Superior temporal gyrus (tissue), 1 donor: Measurements from ENCODE around the gene RBMX.
"Not testable (repeated sequence)": the region's sequence is repeated elsewhere in the genome, so short reads cannot be mapped to it uniquely, and the experiment has no call there.

ENCODE experiments used
- DNase-seq: peaks from one replicate; pipeline ENCODE4 v3.0.0-alpha.2; 2016; ENCODE audit errors: extremely low spot score

The RBMX gene

GRCh38 chrX:136878423-136878822 is 2.1 kb downstream of the RBMX start:
- DNase-seq: no peak

- DNase-seq: not testable (repeated sequence)
Measured at GRCh38 chrX:136874114-136874513, 6.4 kb downstream of the RBMX start.

GRCh38 chrX:136873210-136873609 is 7.3 kb downstream of the RBMX start:
- DNase-seq: not testable (repeated sequence)

GRCh38 chrX:136872091-136872700 is 8.3 kb downstream of the RBMX start:
- no peak for DNase-seq

- no peak for DNase-seq
Measured at GRCh38 chrX:136870064-136870463, 10.5 kb downstream of the RBMX start.

DNA sequence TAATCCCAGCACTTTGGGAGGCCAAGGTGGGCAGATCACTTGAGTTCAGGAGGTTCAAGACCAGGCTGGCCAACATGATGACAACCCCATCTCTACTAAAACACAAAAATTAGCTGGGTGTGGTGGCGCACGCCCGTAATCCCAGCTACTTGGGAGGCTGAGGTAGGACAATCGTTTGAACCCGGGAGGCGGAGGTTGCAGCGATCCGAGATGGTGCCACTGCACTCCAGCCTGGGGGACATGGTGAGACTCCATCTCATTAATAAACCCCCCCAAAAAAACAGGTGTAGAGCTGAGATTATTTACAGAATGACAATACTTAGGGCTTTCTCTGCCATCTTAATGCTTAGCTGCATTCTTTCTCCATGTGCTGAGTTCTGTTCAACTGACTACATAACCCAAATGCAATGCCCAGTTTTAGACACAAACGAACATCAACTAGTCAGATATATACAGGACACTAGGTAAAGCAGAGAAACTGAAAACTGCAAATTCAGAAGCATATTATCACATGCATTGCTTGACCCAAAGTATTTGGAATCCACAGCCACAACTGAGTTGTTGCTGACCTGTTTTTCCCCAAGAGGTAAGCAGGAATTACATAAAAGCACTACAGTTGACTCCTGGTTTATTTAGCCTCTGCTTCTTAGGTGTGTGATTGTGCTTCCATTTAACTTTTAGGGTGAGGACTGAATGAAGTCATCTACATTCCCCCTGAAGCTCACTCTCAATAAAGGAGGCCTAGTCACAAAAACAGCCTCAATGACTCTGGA is 12.1 kb downstream of the RBMX start:
- no peak for DNase-seq

GRCh38 chrX:136867518-136867917 is 13.0 kb downstream of the RBMX start:
- no peak for DNase-seq

- no peak for DNase-seq
Measured at GRCh38 chrX:136867096-136867491, 13.4 kb downstream of the RBMX start.

GRCh38 chrX:136866337-136867095 is 14.0 kb downstream of the RBMX start:
- DNase-seq: no peak

DNA sequence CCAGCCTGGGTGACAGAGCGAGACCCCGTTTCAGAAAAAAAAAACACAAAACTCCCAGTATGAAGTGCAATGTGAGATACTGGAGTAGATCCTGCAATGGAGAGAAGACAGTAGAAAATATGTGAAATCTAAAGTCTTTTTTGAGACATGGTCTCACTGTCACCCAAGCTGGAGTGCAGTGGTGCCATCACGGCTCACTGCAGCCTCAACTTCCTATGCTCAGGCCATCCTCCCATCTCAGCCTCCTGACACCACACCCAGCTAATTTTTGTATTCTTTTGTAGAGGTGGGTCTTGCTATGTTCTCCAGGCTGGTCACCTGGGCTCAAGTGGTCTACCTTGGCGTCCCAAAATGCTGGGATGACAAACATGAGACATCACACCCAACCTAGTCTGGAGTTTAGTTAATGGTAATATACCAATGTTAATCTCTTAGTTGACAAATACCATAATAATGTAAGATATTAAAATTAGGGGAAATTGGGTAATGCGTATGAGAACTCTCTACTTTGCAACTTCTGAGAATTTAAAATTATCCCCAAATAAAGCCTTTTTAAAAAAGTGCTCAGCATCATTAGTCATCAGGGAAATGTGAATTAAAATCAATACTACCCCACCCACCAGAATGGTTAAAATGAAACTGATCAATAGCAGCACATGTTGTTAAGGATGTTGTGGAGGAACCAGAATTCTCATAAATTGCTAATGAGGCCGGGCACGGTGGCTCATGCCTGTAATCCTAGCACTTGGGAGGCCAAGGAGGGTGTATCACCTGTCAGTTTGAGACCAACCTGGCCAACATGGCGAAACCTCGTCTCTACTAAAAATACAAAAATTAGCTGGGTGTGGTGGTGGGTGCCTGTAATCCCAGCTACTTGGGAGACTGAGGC is 15.0 kb downstream of the RBMX start:
- no peak for DNase-seq

DNA sequence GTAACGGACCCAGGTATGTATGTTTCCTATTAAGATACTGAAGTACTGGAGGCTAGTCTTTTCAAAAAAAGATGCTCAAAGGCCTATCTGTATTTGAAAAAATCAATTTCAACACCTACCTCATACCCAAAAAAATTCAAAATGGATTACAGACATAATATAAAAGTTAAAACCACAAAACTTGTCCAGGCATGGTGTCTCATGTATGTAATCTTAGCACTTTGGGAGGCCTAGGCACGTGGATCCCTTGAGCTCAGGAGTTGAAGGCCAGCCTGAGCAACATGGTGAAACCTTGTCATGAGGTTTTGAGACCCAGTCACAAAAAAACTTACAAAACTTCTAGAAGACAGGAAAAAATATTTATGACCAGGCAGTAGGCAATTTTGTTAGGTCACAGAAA is 16.7 kb downstream of the RBMX start:
- no peak for DNase-seq

DNA sequence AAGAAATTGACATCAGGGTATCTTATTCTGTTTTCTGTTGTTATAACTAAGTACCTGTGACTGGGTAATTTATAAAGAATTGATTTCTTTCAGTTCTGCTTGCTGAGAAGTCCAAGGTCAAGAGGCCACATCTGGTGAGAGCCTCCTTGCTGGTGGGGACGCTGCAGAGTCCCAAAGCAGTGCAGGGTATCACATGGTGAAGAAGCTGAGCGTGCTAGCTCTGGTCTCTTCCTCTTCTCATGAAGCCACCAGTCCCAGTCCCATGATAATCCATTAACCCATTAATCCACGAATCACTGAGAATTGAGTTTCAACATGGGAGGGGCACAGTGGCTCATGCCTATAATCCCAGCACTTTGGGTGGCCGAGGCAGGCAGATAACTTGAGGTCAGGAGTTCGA is 18.0 kb downstream of the RBMX start:
- no peak for DNase-seq

DNA sequence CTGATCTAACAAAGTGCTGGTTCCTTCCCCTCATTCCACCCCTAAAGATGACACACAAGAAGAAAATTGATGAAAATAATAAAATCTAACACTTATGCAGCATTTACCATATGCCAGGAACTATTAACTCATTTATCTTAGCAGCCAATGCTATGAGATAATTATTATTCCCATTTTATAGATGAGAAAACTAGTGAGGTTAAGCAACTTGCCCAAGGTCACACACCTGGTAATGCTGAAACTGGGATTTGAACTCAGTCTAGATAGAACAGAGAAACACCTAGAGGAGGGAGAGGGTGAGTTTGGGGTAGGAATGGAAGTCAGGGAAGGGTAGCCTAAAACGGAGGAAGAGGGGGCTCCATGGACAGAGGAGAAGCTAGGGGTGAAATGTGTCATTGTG is 18.6 kb downstream of the RBMX start:
- no peak for DNase-seq

GRCh38 chrX:136858007-136858756 is 22.3 kb downstream of the RBMX start:
- DNase-seq: no peak

GRCh38 chrX:136856551-136856950 is 24.0 kb downstream of the RBMX start:
- DNase-seq: no peak

- DNase-seq: no peak
Measured at GRCh38 chrX:136856050-136856449, 24.5 kb downstream of the RBMX start.

- no peak for DNase-seq
Measured at GRCh38 chrX:136851526-136851925, 29.0 kb downstream of the RBMX start.

DNA sequence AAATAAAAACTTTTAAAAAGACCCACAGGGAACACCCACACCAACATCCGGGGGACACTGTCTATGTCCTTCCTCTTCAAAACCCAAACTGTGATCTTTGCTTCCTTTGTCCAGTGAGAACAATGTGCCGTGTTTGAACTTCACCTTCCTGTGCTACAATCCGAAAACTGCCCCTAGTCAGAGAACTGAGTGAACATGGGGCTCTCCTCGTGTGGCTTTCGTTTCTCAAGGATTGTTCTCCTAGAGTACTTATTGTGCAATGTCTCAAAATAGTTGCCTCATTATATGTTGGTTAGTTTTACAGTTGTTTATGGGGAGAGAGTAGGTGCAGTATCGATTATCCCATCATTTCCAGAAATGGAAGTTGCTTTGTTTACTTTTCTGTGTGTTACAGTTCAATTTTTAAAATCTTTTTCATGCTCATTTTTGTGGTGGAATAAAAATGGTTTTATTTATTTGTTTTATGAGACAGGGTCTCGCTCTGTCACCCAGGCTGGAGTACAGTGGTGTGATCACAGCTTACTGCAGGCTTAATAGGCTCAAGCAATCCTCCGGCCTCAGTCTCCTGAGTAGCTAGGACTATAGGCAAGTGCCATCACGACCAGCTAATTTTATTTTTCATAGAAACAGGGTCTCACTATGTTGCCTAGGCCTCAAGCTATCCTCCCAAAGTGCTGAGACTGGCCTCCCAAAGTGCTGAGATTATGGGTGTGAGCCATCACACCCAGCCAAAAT is 29.9 kb downstream of the RBMX start:
- no peak for DNase-seq

DNA sequence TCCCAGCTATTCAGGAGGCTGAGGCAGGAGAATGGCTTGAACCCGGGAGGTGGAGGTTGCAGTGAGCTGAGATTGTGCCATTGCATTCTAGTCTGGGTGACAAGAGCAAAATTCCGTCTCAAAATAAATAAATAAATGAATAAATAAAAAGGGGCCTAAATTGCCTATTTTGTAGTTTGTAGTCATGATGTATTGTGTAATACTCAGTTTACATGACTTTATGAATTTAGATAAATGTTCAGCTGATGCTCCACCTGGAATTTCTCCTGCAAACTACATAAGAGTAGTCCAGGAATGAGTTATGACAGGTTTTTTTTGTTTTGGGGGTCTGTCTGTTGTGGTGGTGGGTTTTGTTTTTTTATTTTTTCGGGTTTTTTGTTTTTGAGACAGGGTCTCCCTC is 31.1 kb downstream of the RBMX start:
- no peak for DNase-seq

GRCh38 chrX:136847874-136848273 is 32.7 kb downstream of the RBMX start:
- no peak for DNase-seq
